Stimulated activated effector memory CD8-positive, alpha-beta T cell treated with anti-CD3 and anti-CD28 coated beads, Interleukin-12 subunit alpha, Interleukin-12 subunit beta, amount 100 ng/mL, for 72 hours (primary cell): ENCODE measurements around the gene BCL2.
"Not testable (repeated sequence)": the region's sequence is repeated elsewhere in the genome, so short reads cannot be mapped to it uniquely, and the experiment has no call there.

Experiments used
- ATAC-seq: fragments of 150-1000 bp; cut with Tn5 transposase; 2 replicates; pipeline ENCODE4 v1.10.0; 2021
- DNase-seq, 2 donors: peaks; one replicate each; pipeline ENCODE4 v3.0.0; 2021 to 2022; ENCODE audit warnings: low spot score in 2 of 2
- H3K27ac Mint-ChIP-seq: one replicate; pipeline ENCODE4 v1.8.0; 2022; ENCODE audit warnings: mild to moderate bottlenecking, mixed read lengths
- H3K36me3 Mint-ChIP-seq: one replicate; pipeline ENCODE4 v1.8.0; 2022; ENCODE audit warnings: mild to moderate bottlenecking, mixed read lengths
- H3K4me1 Mint-ChIP-seq: one replicate; pipeline ENCODE4 v1.8.0; 2022; ENCODE audit warnings: mixed read lengths
- H3K4me3 Mint-ChIP-seq: one replicate; pipeline ENCODE4 v1.8.0; 2022; ENCODE audit warnings: mild to moderate bottlenecking, mixed read lengths
- H3K9me3 Mint-ChIP-seq: one replicate; pipeline ENCODE4 v1.8.0; 2022; ENCODE audit warnings: mixed read lengths

The BCL2 gene

GRCh38 chr18:63191413-63191812, 128.2 kb downstream of the BCL2 start:
- peaks cover 74% of the 10 kb centered on the region for H3K4me1 Mint-ChIP-seq
- no peak overlapping the region for H3K4me3 Mint-ChIP-seq
- H3K27ac Mint-ChIP-seq: peak overlapping the region; percentile 90
- ATAC-seq (peak; percentile 59), DNase-seq (no peak)
- H3K36me3 Mint-ChIP-seq: peaks cover 48% of the 10 kb centered on the region
- H3K9me3 Mint-ChIP-seq: no peaks in the 10 kb centered on the region

GRCh38 chr18:63190838-63191237, 128.7 kb downstream of the BCL2 start:
- H3K27ac Mint-ChIP-seq, H3K9me3 Mint-ChIP-seq, ATAC-seq, DNase-seq, H3K4me3 Mint-ChIP-seq: not testable (repeated sequence)
- peaks cover 79% of the 10 kb centered on the region for H3K4me1 Mint-ChIP-seq
- H3K36me3 Mint-ChIP-seq: peaks cover 48% of the 10 kb centered on the region

- Mint-ChIP-seq H3K4me3 (no peak overlapping the region), H3K36me3 (peaks cover 46% of the 10 kb centered on the region), H3K27ac (peak overlapping the region; percentile 15), H3K9me3 (no peaks in the 10 kb centered on the region), H3K4me1 (peaks cover 86% of the 10 kb centered on the region)
- DNase-seq (no peak), ATAC-seq (no peak)
These were observed 129.8 kb downstream of the BCL2 start for GRCh38 chr18:63189817-63190216.

DNA sequence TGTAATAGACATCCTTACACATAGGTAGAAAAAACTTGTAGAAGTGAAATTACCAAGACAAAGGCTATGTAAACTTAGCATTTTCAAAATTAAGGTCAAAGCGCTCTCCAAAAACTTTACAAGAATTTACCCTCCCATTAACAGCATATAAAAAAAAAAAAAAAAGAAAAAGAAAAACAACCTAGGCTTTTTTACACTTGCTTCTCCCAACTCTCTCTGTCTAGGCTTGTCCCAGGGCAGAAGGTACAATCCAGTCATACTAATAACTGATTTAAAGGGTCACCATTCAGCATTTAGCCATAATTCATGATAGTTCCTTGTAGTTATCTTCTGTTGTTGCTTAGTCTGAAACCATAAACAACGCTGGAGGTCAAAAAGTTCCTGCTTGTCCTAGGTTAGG, 130.5 kb downstream of the BCL2 start:
- DNase-seq (no peak), ATAC-seq (no peak)
- Mint-ChIP-seq H3K27ac (peak overlapping the region; percentile 9), H3K4me3 (no peak overlapping the region), H3K4me1 (peaks cover 86% of the 10 kb centered on the region), H3K36me3 (peaks cover 50% of the 10 kb centered on the region), H3K9me3 (no peaks in the 10 kb centered on the region)

- Mint-ChIP-seq H3K27ac (peak overlapping the region; percentile 71), H3K4me1 (peaks cover 86% of the 10 kb centered on the region), H3K9me3 (no peaks in the 10 kb centered on the region), H3K36me3 (peaks cover 50% of the 10 kb centered on the region), H3K4me3 (no peak overlapping the region)
- no peak for ATAC-seq
- DNase-seq: no peak
These were observed 131.6 kb downstream of the BCL2 start for GRCh38 chr18:63187791-63188460.

DNA sequence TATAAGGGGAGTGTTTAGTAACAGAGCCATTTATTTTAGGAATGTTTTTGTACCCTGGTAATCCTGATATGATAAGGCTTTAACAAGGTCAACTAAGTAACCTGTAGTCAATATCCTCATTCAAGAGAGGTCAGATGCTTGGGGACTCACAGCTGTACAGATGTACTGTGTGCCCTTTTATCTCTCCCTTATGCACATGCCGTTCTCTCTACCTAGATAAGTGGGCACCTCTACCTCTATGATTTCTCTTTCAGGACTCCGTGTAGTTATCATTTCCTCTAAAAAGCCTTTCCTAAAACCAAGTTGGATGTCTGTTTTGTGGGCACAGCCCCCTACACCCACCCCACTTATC, 132.4 kb downstream of the BCL2 start:
- Mint-ChIP-seq H3K36me3 (peaks cover 52% of the 10 kb centered on the region), H3K9me3 (no peaks in the 10 kb centered on the region), H3K4me3 (no peak overlapping the region), H3K27ac (peak overlapping the region; percentile 71), H3K4me1 (peaks cover 86% of the 10 kb centered on the region)
- no peak for DNase-seq
- no peak for ATAC-seq

DNA sequence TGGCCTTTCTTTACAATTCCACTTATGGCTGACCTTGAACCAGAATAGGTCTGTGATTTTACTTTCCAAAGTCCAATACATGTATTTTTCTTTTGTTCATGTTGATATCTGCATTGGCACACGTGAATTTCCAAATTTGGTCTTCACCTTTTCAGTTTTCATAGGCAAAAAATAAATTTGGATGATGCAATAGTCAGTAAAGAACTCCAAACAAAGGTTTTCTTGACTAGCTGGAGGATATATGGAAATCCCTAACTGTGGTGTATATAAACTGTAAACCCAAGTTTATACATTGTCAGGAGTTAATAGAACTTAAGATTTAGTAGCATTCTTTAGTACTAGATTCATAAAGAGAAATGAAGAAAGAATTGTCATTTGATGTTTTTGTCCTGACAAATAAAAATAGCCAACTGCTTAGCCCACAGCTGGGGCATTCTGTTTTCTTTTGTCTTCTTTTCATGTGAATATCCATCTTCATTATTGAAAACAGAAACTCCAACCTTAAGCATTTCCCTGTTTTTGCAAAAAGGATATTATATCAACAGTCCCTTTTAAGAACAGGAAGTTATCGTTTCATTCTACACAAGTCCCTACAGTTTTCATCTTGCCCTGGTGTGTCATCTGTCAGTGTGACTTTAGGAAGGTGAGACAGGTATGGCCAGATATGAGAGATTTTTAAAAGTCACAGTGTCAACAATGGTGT, 132.9 kb downstream of the BCL2 start:
- DNase-seq (no peak), ATAC-seq (no peak)
- Mint-ChIP-seq H3K27ac (peak overlapping the region; percentile 71), H3K4me3 (no peak overlapping the region), H3K36me3 (peaks cover 53% of the 10 kb centered on the region), H3K4me1 (peaks cover 86% of the 10 kb centered on the region), H3K9me3 (no peaks in the 10 kb centered on the region)

- no peak for DNase-seq
- Mint-ChIP-seq H3K4me3 (no peak overlapping the region), H3K36me3 (peaks cover 59% of the 10 kb centered on the region), H3K27ac (peak overlapping the region; percentile 71), H3K4me1 (peaks cover 91% of the 10 kb centered on the region), H3K9me3 (no peaks in the 10 kb centered on the region)
- no peak for ATAC-seq
These were observed 133.6 kb downstream of the BCL2 start for GRCh38 chr18:63185984-63186383.

GRCh38 chr18:63183952-63184770, 135.4 kb downstream of the BCL2 start:
- H3K9me3 Mint-ChIP-seq: no peaks in the 10 kb centered on the region
- no peak for DNase-seq
- no peak for ATAC-seq
- H3K4me3 Mint-ChIP-seq: no peak overlapping the region
- peaks cover 91% of the 10 kb centered on the region for H3K4me1 Mint-ChIP-seq
- peaks cover 68% of the 10 kb centered on the region for H3K36me3 Mint-ChIP-seq
- peak overlapping the region; percentile 71 for H3K27ac Mint-ChIP-seq

DNA sequence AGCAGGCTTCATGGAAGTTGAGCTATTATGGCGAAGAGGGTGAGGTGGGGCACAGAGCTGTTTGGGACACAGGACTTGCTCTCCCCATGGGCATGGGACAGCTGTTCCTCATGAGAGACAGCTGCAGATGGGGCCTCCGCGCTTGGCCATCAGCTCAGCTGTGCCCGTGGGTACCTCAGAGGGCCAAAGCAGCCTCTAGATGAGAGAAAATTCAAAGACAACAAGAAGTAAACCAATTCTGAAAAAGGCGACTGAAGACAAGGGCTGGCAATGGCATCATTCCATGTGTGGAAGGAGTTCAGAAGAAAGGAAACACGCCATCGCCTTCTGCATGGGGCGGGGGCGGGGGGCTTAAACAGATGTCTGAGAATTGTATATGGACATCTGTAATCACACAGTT, 136.2 kb downstream of the BCL2 start:
- peak overlapping the region; percentile 20 for H3K4me3 Mint-ChIP-seq
- peak overlapping the region; percentile 71 for H3K27ac Mint-ChIP-seq

GRCh38 chr18:63182861-63183260, 136.7 kb downstream of the BCL2 start:
- Mint-ChIP-seq H3K27ac (peak overlapping the region; percentile 71), H3K36me3 (peaks cover 70% of the 10 kb centered on the region), H3K4me3 (peak overlapping the region; percentile 20), H3K9me3 (no peaks in the 10 kb centered on the region), H3K4me1 (peaks cover 91% of the 10 kb centered on the region)
- ATAC-seq (no peak), DNase-seq (no peak)

More for the DNA sequence above, 136.2 kb downstream of the BCL2 start:
- Mint-ChIP-seq H3K9me3 (no peaks in the 10 kb centered on the region), H3K4me1 (peaks cover 91% of the 10 kb centered on the region), H3K36me3 (peaks cover 68% of the 10 kb centered on the region)
- DNase-seq: no peak
- no peak for ATAC-seq

GRCh38 chr18:63182310-63182772, 137.2 kb downstream of the BCL2 start:
- peak overlapping the region; percentile 92 for H3K27ac Mint-ChIP-seq

GRCh38 chr18:63181706-63182309, 137.8 kb downstream of the BCL2 start:
- peaks cover 80% of the 10 kb centered on the region for H3K36me3 Mint-ChIP-seq
- H3K9me3 Mint-ChIP-seq: no peaks in the 10 kb centered on the region
- H3K4me1 Mint-ChIP-seq: peaks cover 87% of the 10 kb centered on the region
- no peak for ATAC-seq
- no peak for DNase-seq
- peak overlapping the region; percentile 92 for H3K27ac Mint-ChIP-seq
- peak overlapping the region; percentile 55 for H3K4me3 Mint-ChIP-seq

More at GRCh38 chr18:63182310-63182772, 137.2 kb downstream of the BCL2 start:
- DNase-seq: no peak
- Mint-ChIP-seq H3K4me1 (peaks cover 91% of the 10 kb centered on the region), H3K4me3 (peak overlapping the region; percentile 55), H3K9me3 (no peaks in the 10 kb centered on the region), H3K36me3 (peaks cover 75% of the 10 kb centered on the region)
- ATAC-seq: no peak

DNA sequence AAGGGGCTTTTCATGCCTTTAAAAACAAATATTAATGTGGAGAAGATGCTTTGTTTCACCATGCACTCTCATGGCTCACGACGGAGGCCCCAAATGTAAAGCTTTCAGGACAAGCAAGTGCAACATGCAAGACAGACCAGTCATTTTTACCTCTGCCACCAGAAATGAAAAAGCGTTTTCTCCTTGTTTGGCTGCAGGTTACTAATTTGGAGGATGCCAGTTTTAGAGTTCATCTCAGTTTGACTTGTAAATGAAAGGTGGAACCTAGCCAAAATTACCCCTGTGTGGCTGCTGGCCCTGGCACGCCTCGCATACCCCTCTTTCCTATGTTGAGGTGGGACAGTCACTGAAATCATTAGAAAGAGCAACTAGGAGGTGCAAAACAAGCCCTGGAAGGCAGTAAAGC, 138.6 kb downstream of the BCL2 start:
- Mint-ChIP-seq H3K4me3 (peak overlapping the region; percentile 55), H3K9me3 (no peaks in the 10 kb centered on the region), H3K36me3 (peaks cover 87% of the 10 kb centered on the region), H3K27ac (peak overlapping the region; percentile 92), H3K4me1 (peaks cover 85% of the 10 kb centered on the region)
- ATAC-seq (peak; percentile 90), DNase-seq (peak in 1 of 2 donors; percentile 76)

- peaks cover 89% of the 10 kb centered on the region for H3K4me1 Mint-ChIP-seq
- ATAC-seq: no peak
- H3K36me3 Mint-ChIP-seq: peaks cover 93% of the 10 kb centered on the region
- DNase-seq: no peak
- peak overlapping the region; percentile 92 for H3K27ac Mint-ChIP-seq
- peak overlapping the region; percentile 55 for H3K4me3 Mint-ChIP-seq
- no peaks in the 10 kb centered on the region for H3K9me3 Mint-ChIP-seq
These were observed 139.2 kb downstream of the BCL2 start for GRCh38 chr18:63180321-63180720.
